ENCODE measurements around the gene HAUS2. TPM values are rescaled to one million over a fixed set of nuclear protein-coding genes. Genes with fewer than 3 reads are reported as not detected.

Gene HAUS2
- total RNA-seq, 1 donor from 2014 or later = 24.4 TPM

- peaks cover 29% of the 10 kb centered on the region for H3K36me3 ChIP-seq (ENCODE audit: insufficient read depth, low read length)
- no peaks in the 10 kb centered on the region for H4K20me1 ChIP-seq (ENCODE audit: insufficient read depth, low read length)
- Mint-ChIP-seq H3K27ac (ENCODE audit: unreplicated experiment) (no peak overlapping the region), H3K4me1 (ENCODE audit: low read depth, unreplicated experiment) (no peaks in the 10 kb centered on the region), H3K4me3 (ENCODE audit: unreplicated experiment) (no peak overlapping the region), H3K9me3 (ENCODE audit: unreplicated experiment) (no peaks in the 10 kb centered on the region), H3K27me3 (ENCODE audit: low read depth, unreplicated experiment) (no peaks in the 10 kb centered on the region), H3K36me3 (ENCODE audit: low read depth, unreplicated experiment) (peaks cover 15% of the 10 kb centered on the region)
- H2AFZ ChIP-seq (ENCODE audit: low read depth, low read length) = no peak overlapping the region
- H3K79me2 ChIP-seq (ENCODE audit: insufficient read depth, low read length) = no peaks in the 10 kb centered on the region
- no peak overlapping the region for H3K4me3 ChIP-seq (ENCODE audit: insufficient read depth, low read depth, low read length)
- H3K4me1 ChIP-seq (ENCODE audit: insufficient read depth, low read length) = no peaks in the 10 kb centered on the region
- no peaks in the 10 kb centered on the region for H3K27me3 ChIP-seq (ENCODE audit: insufficient read depth, low read length)
- no peak overlapping the region for H3K27ac ChIP-seq (ENCODE audit: low read depth, low read length)
- no peak overlapping the region for H3K9ac ChIP-seq (ENCODE audit: low read length)
- no peak for DNase-seq (ENCODE audit: low read depth)
- H3K4me2 ChIP-seq (ENCODE audit: low read length) = no peak overlapping the region
- H3K9me3 ChIP-seq (ENCODE audit: insufficient read depth, low read depth, low read length) = no peaks in the 10 kb centered on the region
- no peak for FAIRE-seq
- TF ChIP-seq EZH2 (IDR thresholded peaks at IDR 0.05; ENCODE audit: insufficient read depth, low read length) (no peak), CTCF (IDR thresholded peaks at IDR 0.05; ENCODE audit: insufficient read depth, low read depth, low read length) (no peak)
Observed at GRCh38 chr15:42528970-42529369, 19.7 kb upstream of the HAUS2 start.

GRCh38 chr15:42533246-42533645 lies 15.4 kb upstream of the HAUS2 start:
- no peak overlapping the region for H3K27ac Mint-ChIP-seq (ENCODE audit: unreplicated experiment)
- Histone ChIP-seq H3K36me3 (ENCODE audit: insufficient read depth, low read length) (peaks cover 20% of the 10 kb centered on the region), H3K27ac (ENCODE audit: low read depth, low read length) (no peak overlapping the region), H3K79me2 (ENCODE audit: insufficient read depth, low read length) (no peaks in the 10 kb centered on the region), H3K4me2 (ENCODE audit: low read length) (no peak overlapping the region), H4K20me1 (ENCODE audit: insufficient read depth, low read length) (no peaks in the 10 kb centered on the region), H3K4me3 (ENCODE audit: insufficient read depth, low read depth, low read length) (no peak overlapping the region), H3K4me1 (ENCODE audit: insufficient read depth, low read length) (no peaks in the 10 kb centered on the region), H3K27me3 (ENCODE audit: insufficient read depth, low read length) (no peaks in the 10 kb centered on the region), H2AFZ (ENCODE audit: low read depth, low read length) (no peak overlapping the region), H3K9me3 (ENCODE audit: insufficient read depth, low read depth, low read length) (no peaks in the 10 kb centered on the region), H3K9ac (ENCODE audit: low read length) (no peak overlapping the region)
- H3K4me1 Mint-ChIP-seq (ENCODE audit: low read depth, unreplicated experiment) = no peaks in the 10 kb centered on the region
- FAIRE-seq (no peak), DNase-seq (ENCODE audit: low read depth) (no peak)
- TF ChIP-seq CTCF (IDR thresholded peaks at IDR 0.05; ENCODE audit: insufficient read depth, low read depth, low read length) (no peak), EZH2 (IDR thresholded peaks at IDR 0.05; ENCODE audit: insufficient read depth, low read length) (no peak)
- H3K4me3 Mint-ChIP-seq (ENCODE audit: unreplicated experiment) = no peak overlapping the region
- H3K27me3 Mint-ChIP-seq (ENCODE audit: low read depth, unreplicated experiment) = no peaks in the 10 kb centered on the region
- peaks cover 10% of the 10 kb centered on the region for H3K36me3 Mint-ChIP-seq (ENCODE audit: low read depth, unreplicated experiment)
- H3K9me3 Mint-ChIP-seq (ENCODE audit: unreplicated experiment) = no peaks in the 10 kb centered on the region

GRCh38 chr15:42544853-42545629 lies 3.6 kb upstream of the HAUS2 start:
- no peak overlapping the region for H3K4me3 ChIP-seq (ENCODE audit: insufficient read depth, low read depth, low read length)
- no peaks in the 10 kb centered on the region for H3K9me3 ChIP-seq (ENCODE audit: insufficient read depth, low read depth, low read length)
- peak overlapping the region; percentile 6 for H3K4me2 ChIP-seq (ENCODE audit: low read length)
- H3K79me2 ChIP-seq (ENCODE audit: insufficient read depth, low read length) = peaks cover 39% of the 10 kb centered on the region
- H3K4me1 ChIP-seq (ENCODE audit: insufficient read depth, low read length) = peaks cover 8% of the 10 kb centered on the region
- H2AFZ ChIP-seq (ENCODE audit: low read depth, low read length) = no peak overlapping the region
- no peaks in the 10 kb centered on the region for H3K9me3 Mint-ChIP-seq (ENCODE audit: unreplicated experiment)
- H3K27me3 ChIP-seq (ENCODE audit: insufficient read depth, low read length) = no peaks in the 10 kb centered on the region
- TF ChIP-seq EZH2 (IDR thresholded peaks at IDR 0.05; ENCODE audit: insufficient read depth, low read length) = no peak
- no peak for TF ChIP-seq CTCF (IDR thresholded peaks at IDR 0.05; ENCODE audit: insufficient read depth, low read depth, low read length)
- no peak overlapping the region for H3K27ac ChIP-seq (ENCODE audit: low read depth, low read length)
- DNase-seq (ENCODE audit: low read depth) (no peak), FAIRE-seq (no peak)
- H4K20me1 ChIP-seq (ENCODE audit: insufficient read depth, low read length) = no peaks in the 10 kb centered on the region
- peaks cover 7% of the 10 kb centered on the region for H3K36me3 ChIP-seq (ENCODE audit: insufficient read depth, low read length)
- H3K27me3 Mint-ChIP-seq (ENCODE audit: low read depth, unreplicated experiment) = no peaks in the 10 kb centered on the region
- no peak overlapping the region for H3K27ac Mint-ChIP-seq (ENCODE audit: unreplicated experiment)
- H3K4me3 Mint-ChIP-seq (ENCODE audit: unreplicated experiment) = no peak overlapping the region
- no peak overlapping the region for H3K9ac ChIP-seq (ENCODE audit: low read length)
- peaks cover 2% of the 10 kb centered on the region for H3K36me3 Mint-ChIP-seq (ENCODE audit: low read depth, unreplicated experiment)
- H3K4me1 Mint-ChIP-seq (ENCODE audit: low read depth, unreplicated experiment) = peaks cover 17% of the 10 kb centered on the region
